HG03565 (cell line): ENCODE results near the gene IKZF1.

Source experiments
- ATAC-seq: cut with Tn5 transposase; IDR thresholded peaks from one replicate; pipeline ENCODE4 v1.9.1; 2021; ENCODE audit warnings: mild to moderate bottlenecking, moderate library complexity; ENCODE audit not compliant: unreplicated experiment

IKZF1 gene

GRCh38 chr7:50431316-50431715 lies 126.8 kb downstream of the IKZF1 start:
- no peak for ATAC-seq

- ATAC-seq = no peak
Measured at GRCh38 chr7:50431722-50432305, 127.3 kb downstream of the IKZF1 start.

GRCh38 chr7:50436133-50436806 lies 131.8 kb downstream of the IKZF1 start:
- ATAC-seq = no peak

- ATAC-seq = peak; percentile 36
Measured at GRCh38 chr7:50446542-50446960, 142.0 kb downstream of the IKZF1 start.

- peak; percentile 35 for ATAC-seq
Measured at GRCh38 chr7:50448823-50449222, 144.3 kb downstream of the IKZF1 start.

GRCh38 chr7:50449501-50449880 lies 145.0 kb downstream of the IKZF1 start:
- ATAC-seq = no peak

GRCh38 chr7:50449881-50450589 lies 145.5 kb downstream of the IKZF1 start, which contains the start of gene FIGNL1:
Gene FIGNL1, minus strand, starts transcription at chr7:50450350. Its CDS starts 3,063 bp downstream, at chr7:50447287.
- ATAC-seq = peak; percentile 65

- ATAC-seq = peak; percentile 6
Measured at GRCh38 chr7:50450590-50451032, 146.1 kb downstream of the IKZF1 start.
